Stimulated activated CD8-positive, alpha-beta memory T cell treated with anti-CD3 and anti-CD28 coated beads, Interleukin-7, amount 100 ng/mL, for 48 hours (primary cell): ENCODE results near the gene GNG13.
"Not testable (repeated sequence)": the region's sequence is repeated elsewhere in the genome, so short reads cannot be mapped to it uniquely, and the experiment has no call there.

Source experiments
- DNase-seq, 2 donors: peaks; one replicate each; pipeline ENCODE4 v3.0.0-alpha.2; 2020; ENCODE audit warnings: low read depth in 1 of 2; ENCODE audit errors: extremely low read depth in 1 of 2

The GNG13 gene

GRCh38 chr16:832652-833336, 32.3 kb upstream of the GNG13 start:
- DNase-seq: no peak

- no peak for DNase-seq
Measured at GRCh38 chr16:831571-832413, 31.3 kb upstream of the GNG13 start.

- no peak for DNase-seq
Measured at GRCh38 chr16:830871-831570, 30.5 kb upstream of the GNG13 start.

GRCh38 chr16:830107-830870, 29.8 kb upstream of the GNG13 start:
- DNase-seq: no peak

GRCh38 chr16:828891-829290, 28.4 kb upstream of the GNG13 start:
- no peak for DNase-seq

GRCh38 chr16:827513-827912, 27.0 kb upstream of the GNG13 start:
- no peak for DNase-seq

GRCh38 chr16:825341-826061, 25.0 kb upstream of the GNG13 start:
- no peak for DNase-seq

GRCh38 chr16:824601-825000, 24.1 kb upstream of the GNG13 start:
- no peak for DNase-seq

- DNase-seq: no peak
Measured at GRCh38 chr16:824194-824593, 23.7 kb upstream of the GNG13 start.

- DNase-seq: no peak
Measured at GRCh38 chr16:822909-823297, 22.4 kb upstream of the GNG13 start.

- no peak for DNase-seq
Measured at GRCh38 chr16:822174-822908, 21.8 kb upstream of the GNG13 start.

GRCh38 chr16:821751-822150, 21.2 kb upstream of the GNG13 start:
- DNase-seq: no peak

- DNase-seq: no peak
Measured at GRCh38 chr16:820748-821147, 20.2 kb upstream of the GNG13 start.

GRCh38 chr16:820044-820408, 19.5 kb upstream of the GNG13 start:
- not testable (repeated sequence) for DNase-seq

- DNase-seq: no peak
Measured at GRCh38 chr16:819336-820043, 19.0 kb upstream of the GNG13 start.

- DNase-seq: no peak
Measured at GRCh38 chr16:818592-818991, 18.1 kb upstream of the GNG13 start.

GRCh38 chr16:818132-818531, 17.6 kb upstream of the GNG13 start:
- no peak for DNase-seq

- DNase-seq: no peak
Measured at GRCh38 chr16:817001-817906, 16.7 kb upstream of the GNG13 start.
